ENCODE data around the gene UTP11.

UTP11 gene

DNA sequence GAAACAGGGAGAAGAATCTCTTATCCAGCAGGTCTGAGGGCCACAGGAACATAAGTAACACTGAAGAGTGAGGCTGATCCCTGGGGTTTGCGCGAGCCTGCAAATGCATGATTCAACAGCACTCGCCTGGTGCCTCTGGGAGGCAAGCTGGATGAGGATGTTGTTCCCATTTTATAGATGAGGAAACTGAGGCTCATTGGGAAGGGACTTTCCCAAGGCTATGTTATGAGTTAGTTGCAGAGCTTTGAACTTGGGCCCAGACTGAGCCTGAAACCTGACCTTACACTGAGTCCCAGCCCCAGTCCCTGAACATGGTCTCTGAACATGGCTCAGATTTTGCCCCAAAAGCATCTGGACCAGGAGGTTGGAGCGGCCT is 61.8 kb downstream of the UTP11 start:
- DNase-seq, result no peak

Measured in NCI-H2029 (cell line).